Measurements from ENCODE around the gene EDRF1.

Gene EDRF1, protein sequence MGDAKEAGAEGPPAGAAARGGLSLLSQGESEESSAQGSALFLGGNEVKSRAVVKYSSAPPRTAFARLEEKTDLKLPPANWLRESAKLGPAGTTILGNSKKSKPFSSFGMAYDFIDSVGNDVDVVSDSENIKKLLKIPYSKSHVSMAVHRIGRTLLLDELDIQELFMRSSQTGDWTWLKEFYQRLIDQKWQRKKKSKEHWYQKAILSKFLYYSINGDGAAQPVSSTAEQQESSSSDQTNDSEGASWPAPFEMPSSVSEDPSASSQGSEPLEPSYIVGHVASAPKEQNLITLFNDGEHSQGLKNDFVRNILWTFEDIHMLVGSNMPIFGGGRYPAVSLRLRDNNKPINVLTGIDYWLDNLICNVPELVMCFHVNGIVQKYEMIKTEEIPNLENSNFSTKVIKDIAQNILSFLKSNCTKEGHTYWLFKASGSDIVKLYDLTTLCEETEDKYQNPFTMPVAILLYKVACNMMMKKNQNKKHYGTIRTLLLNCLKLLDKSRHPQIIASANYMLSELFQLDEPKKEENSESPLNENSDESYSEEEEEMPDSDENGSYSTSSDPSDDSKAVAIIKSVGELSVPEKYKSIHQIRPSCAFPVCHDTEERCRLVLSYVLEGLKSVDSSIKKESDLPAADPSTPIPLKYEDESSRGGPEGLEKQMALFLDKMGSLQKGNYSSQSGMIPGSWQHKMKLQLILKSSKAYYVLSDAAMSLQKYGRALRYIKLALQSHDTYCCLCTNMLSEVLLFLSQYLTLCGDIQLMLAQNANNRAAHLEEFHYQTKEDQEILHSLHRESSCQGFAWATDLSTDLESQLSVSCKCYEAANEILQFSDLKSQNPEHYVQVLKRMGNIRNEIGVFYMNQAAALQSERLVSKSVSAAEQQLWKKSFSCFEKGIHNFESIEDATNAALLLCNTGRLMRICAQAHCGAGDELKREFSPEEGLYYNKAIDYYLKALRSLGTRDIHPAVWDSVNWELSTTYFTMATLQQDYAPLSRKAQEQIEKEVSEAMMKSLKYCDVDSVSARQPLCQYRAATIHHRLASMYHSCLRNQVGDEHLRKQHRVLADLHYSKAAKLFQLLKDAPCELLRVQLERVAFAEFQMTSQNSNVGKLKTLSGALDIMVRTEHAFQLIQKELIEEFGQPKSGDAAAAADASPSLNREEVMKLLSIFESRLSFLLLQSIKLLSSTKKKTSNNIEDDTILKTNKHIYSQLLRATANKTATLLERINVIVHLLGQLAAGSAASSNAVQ

GRCh38 chr10:125719173-125720001, at the start of gene EDRF1:
Gene EDRF1 (plus strand): TSS chr10:125719709. CDS start chr10:125719808, 99 bp downstream.
- Mint-ChIP-seq H3K4me1 (peaks cover 6% of the 10 kb centered on the region), H3K36me3 (peaks cover 44% of the 10 kb centered on the region), H3K9me3 (no peaks in the 10 kb centered on the region), H3K4me3 (peak within 1 kb of the TSS; percentile 91), H3K27ac (peak within 1 kb of the TSS; percentile 96)
- ATAC-seq (peak; percentile 95), DNase-seq (ENCODE audit: low spot score in 2 of 2) (peak; percentile 97 to 99)

DNA sequence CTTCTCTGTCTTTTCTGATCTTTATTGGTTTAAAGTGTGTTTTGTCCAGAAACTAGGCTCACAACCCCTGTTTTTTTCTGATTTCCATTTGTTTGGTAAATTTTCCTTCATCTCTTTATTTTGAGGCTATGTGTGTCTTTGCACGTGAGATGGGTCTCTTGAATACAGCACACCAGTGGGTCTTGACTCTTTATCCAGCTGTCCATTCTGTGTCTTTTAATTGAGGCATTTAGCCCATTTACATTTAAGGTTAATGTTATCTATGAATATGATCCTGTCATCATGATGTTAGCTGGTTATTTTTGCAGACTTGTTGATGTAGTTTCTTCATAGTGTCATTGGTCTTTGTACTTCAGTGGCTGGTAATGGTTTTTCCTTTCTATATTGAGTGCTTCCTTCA, 46.6 kb upstream of the EDRF1 start:
- peaks cover 22% of the 10 kb centered on the region for H3K9me3 Mint-ChIP-seq
- H3K27ac Mint-ChIP-seq = no peak overlapping the region
- no peaks in the 10 kb centered on the region for H3K36me3 Mint-ChIP-seq
- H3K4me1 Mint-ChIP-seq = no peaks in the 10 kb centered on the region
- ATAC-seq (no peak), DNase-seq (ENCODE audit: low spot score in 2 of 2) (no peak)
- H3K4me3 Mint-ChIP-seq = no peak overlapping the region

- Mint-ChIP-seq H3K4me3 (no peak overlapping the region), H3K36me3 (no peaks in the 10 kb centered on the region), H3K4me1 (no peaks in the 10 kb centered on the region), H3K9me3 (peaks cover 20% of the 10 kb centered on the region), H3K27ac (no peak overlapping the region)
- no peak for ATAC-seq
- no peak for DNase-seq (ENCODE audit: low spot score in 2 of 2)
These were observed 40.1 kb upstream of the EDRF1 start for GRCh38 chr10:125679436-125679835.

- Mint-ChIP-seq H3K4me3 (no peak within 1 kb of the TSS), H3K9me3 (peaks cover 4% of the 10 kb centered on the region), H3K4me1 (no peaks in the 10 kb centered on the region), H3K36me3 (no peaks in the 10 kb centered on the region), H3K27ac (no peak within 1 kb of the TSS)
- no peak for ATAC-seq
- no peak for DNase-seq (ENCODE audit: low spot score in 2 of 2)
These were observed 36.4 kb upstream of the EDRF1 start, which contains the start of gene TEX36 for GRCh38 chr10:125683063-125683462. Gene TEX36 (minus strand): TSS chr10:125683163. CDS start chr10:125682989, 174 bp downstream.

DNA sequence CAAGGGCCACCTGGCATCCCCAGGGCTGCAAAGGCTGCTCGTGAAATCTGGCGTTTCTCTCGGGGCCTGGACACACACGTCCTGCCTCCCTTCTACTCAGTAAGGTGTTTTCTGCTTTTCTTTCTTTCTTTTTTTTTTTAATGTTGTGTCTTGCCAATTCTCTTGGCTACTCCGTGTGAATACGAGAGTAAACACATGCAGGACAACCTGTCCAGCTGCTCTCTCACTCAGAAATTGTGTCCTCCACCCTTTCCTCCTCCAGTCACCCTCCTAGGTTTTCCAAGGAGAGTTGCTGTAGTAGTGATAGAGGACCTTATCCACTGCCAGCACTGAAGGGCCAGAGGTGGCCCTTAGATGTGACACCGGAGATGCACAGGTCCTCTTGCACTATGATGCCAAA, 35.7 kb upstream of the EDRF1 start:
- no peak for ATAC-seq
- H3K9me3 Mint-ChIP-seq = peaks cover 4% of the 10 kb centered on the region
- no peaks in the 10 kb centered on the region for H3K36me3 Mint-ChIP-seq
- H3K4me1 Mint-ChIP-seq = no peaks in the 10 kb centered on the region
- no peak overlapping the region for H3K4me3 Mint-ChIP-seq
- DNase-seq (ENCODE audit: low spot score in 2 of 2) = no peak
- H3K27ac Mint-ChIP-seq = no peak overlapping the region

- no peaks in the 10 kb centered on the region for H3K36me3 Mint-ChIP-seq
- no peak for ATAC-seq
- DNase-seq (ENCODE audit: low spot score in 2 of 2) = no peak
- peaks cover 3% of the 10 kb centered on the region for H3K9me3 Mint-ChIP-seq
- H3K4me3 Mint-ChIP-seq = no peak overlapping the region
- H3K4me1 Mint-ChIP-seq = no peaks in the 10 kb centered on the region
- no peak overlapping the region for H3K27ac Mint-ChIP-seq
These were observed 34.9 kb upstream of the EDRF1 start for GRCh38 chr10:125684581-125684980.

GRCh38 chr10:125687507-125688185, 31.9 kb upstream of the EDRF1 start:
- Mint-ChIP-seq H3K4me1 (no peaks in the 10 kb centered on the region), H3K36me3 (no peaks in the 10 kb centered on the region), H3K27ac (no peak overlapping the region), H3K9me3 (no peaks in the 10 kb centered on the region), H3K4me3 (no peak overlapping the region)
- DNase-seq (ENCODE audit: low spot score in 2 of 2) (no peak), ATAC-seq (no peak)

DNA sequence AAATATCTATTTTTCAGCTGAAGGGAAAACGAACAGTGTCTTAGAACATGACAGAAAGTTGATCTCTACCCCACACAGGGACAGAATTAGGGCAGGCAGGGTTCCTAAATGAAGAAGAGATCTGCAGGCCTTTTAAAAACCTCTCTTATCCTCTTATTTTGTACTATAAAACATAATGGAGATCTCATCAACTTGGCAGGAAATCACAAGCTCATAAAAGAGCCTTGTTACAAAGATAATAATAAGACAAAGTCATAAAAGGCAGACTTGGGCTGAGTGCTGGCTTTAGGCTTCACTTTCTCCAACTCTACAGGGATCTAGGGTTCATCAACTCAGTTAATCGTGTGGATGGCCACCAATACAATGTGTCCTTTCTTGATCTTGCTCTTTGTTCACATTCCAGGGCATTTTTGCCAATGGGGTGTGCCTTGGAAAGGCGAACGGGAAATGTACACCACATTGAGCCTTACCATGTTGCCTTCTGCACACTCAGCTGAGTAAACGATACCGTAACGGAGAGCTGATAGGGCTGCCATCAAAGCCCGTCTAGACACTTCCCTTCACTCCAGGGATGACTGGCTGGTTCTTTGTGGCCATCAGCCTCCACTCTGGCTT, 29.4 kb upstream of the EDRF1 start:
- DNase-seq (ENCODE audit: low spot score in 2 of 2) (no peak), ATAC-seq (no peak)
- Mint-ChIP-seq H3K9me3 (no peaks in the 10 kb centered on the region), H3K4me3 (no peak overlapping the region), H3K4me1 (no peaks in the 10 kb centered on the region), H3K36me3 (no peaks in the 10 kb centered on the region), H3K27ac (no peak overlapping the region)

DNA sequence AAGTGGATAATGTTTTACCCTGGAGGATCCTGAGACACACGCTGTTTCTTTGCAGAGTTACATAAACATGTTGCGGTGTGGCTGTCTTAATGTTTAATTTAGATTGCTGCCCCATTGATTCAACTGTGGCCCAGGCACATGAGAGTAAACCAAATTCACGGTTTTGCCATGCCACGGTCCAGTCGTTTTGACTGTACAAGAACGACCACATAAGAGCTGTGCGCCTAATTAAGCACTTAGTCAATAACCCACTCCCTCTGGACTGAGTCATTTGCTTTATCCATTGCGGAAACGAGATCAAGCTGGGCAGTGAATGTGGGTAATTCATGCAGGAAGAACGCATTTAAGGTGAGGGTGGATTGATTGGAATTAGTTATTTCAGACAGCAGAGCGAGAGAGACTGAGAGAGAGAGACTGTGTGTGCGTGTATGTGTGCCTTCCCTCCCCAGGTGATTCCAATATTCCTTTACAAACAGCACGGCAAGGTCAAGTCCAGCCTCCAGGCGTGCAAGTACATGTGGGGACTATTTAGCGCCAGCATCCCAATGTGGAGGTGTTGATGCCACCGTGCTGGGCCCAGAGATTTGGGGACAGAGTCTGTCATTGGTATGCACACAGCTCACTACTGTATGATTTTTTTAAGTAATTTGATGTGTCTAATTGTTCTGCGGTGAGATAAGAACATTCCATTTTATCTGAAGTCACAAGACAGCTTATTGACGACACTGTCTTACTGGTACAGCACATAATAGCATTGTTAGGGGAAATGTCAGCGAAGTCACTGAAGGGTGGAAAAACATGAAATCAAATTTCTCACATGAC, 28.1 kb upstream of the EDRF1 start:
- Mint-ChIP-seq H3K27ac (no peak overlapping the region), H3K9me3 (no peaks in the 10 kb centered on the region), H3K4me3 (no peak overlapping the region), H3K4me1 (no peaks in the 10 kb centered on the region), H3K36me3 (no peaks in the 10 kb centered on the region)
- DNase-seq (ENCODE audit: low spot score in 2 of 2) = no peak
- ATAC-seq = no peak

GRCh38 chr10:125692196-125692595, 27.3 kb upstream of the EDRF1 start:
- ATAC-seq (no peak), DNase-seq (ENCODE audit: low spot score in 2 of 2) (no peak)
- H3K36me3 Mint-ChIP-seq = no peaks in the 10 kb centered on the region
- no peak overlapping the region for H3K4me3 Mint-ChIP-seq
- H3K27ac Mint-ChIP-seq = no peak overlapping the region
- H3K4me1 Mint-ChIP-seq = no peaks in the 10 kb centered on the region
- H3K9me3 Mint-ChIP-seq = no peaks in the 10 kb centered on the region

- Mint-ChIP-seq H3K27ac (no peak overlapping the region), H3K4me1 (no peaks in the 10 kb centered on the region), H3K4me3 (no peak overlapping the region), H3K9me3 (no peaks in the 10 kb centered on the region), H3K36me3 (no peaks in the 10 kb centered on the region)
- ATAC-seq (no peak), DNase-seq (ENCODE audit: low spot score in 2 of 2) (no peak)
These were observed 26.6 kb upstream of the EDRF1 start for GRCh38 chr10:125692601-125693523.

DNA sequence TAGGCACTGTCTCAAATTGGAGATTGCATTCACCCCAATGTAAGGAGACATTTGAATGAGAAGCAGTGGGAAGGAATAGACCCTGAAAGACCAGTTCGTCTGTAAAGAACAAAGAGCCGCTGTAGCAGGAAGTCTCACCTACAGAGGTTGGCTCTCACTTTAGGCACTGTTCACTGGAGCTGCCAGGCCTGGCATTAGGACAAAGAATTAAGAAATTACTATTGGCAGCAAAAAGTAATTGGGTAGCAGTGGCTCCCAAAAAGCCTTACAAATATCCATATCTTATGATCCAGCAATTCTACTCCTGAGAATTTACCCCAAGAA, 26.0 kb upstream of the EDRF1 start:
- no peaks in the 10 kb centered on the region for H3K9me3 Mint-ChIP-seq
- H3K27ac Mint-ChIP-seq = no peak overlapping the region
- H3K36me3 Mint-ChIP-seq = no peaks in the 10 kb centered on the region
- ATAC-seq (no peak), DNase-seq (ENCODE audit: low spot score in 2 of 2) (no peak)
- H3K4me1 Mint-ChIP-seq = no peaks in the 10 kb centered on the region
- H3K4me3 Mint-ChIP-seq = no peak overlapping the region

All from stimulated activated effector memory CD8-positive, alpha-beta T cell treated with anti-CD3 and anti-CD28 coated beads, Interleukin-12 subunit alpha, Interleukin-12 subunit beta, amount 100 ng/mL, for 72 hours (primary cell).